ENCODE data around the gene PDCL2. TPM values are rescaled to one million over a fixed set of nuclear protein-coding genes. Genes with fewer than 3 reads are reported as not detected.

The PDCL2 gene
- total and polyA plus RNA-seq, 2 experiments from 2014 or later: 0.35 to 1.9 TPM

DNA sequence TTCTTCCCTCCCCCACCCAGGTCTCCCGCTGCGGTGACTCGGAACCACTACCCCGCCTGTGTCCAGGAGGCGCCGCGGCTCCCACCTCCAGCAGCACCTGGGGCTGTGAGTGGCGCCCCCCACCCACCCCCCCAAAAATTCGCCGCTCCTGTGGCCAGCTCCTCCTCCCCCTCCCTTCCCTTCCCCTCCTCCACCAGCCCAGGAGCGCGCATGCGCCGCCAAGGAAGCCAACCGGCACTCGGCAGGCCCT lies 45.6 kb downstream of the PDCL2 start (continued):
- TF ChIP-seq, protein P1, sequence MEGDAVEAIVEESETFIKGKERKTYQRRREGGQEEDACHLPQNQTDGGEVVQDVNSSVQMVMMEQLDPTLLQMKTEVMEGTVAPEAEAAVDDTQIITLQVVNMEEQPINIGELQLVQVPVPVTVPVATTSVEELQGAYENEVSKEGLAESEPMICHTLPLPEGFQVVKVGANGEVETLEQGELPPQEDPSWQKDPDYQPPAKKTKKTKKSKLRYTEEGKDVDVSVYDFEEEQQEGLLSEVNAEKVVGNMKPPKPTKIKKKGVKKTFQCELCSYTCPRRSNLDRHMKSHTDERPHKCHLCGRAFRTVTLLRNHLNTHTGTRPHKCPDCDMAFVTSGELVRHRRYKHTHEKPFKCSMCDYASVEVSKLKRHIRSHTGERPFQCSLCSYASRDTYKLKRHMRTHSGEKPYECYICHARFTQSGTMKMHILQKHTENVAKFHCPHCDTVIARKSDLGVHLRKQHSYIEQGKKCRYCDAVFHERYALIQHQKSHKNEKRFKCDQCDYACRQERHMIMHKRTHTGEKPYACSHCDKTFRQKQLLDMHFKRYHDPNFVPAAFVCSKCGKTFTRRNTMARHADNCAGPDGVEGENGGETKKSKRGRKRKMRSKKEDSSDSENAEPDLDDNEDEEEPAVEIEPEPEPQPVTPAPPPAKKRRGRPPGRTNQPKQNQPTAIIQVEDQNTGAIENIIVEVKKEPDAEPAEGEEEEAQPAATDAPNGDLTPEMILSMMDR (conservative IDR thresholded peaks at IDR 0.05; ENCODE audit: low read depth in 2 of 2): no peak
- TF ChIP-seq CREB1 (CRISPR knock-in tag; IDR thresholded peaks at IDR 0.05; ENCODE audit: low read depth) (no peak), NANOG (IDR thresholded peaks at IDR 0.05; ENCODE audit: borderline replicate concordance) (no peak), EZH2 (IDR thresholded peaks at IDR 0.05; ENCODE audit: low read depth, unreplicated experiment) (no peak), JUNB (IDR thresholded peaks at IDR 0.05; ENCODE audit: unreplicated experiment) (no peak), ZNF331 (CRISPR knock-in tag; IDR thresholded peaks at IDR 0.05; ENCODE audit: low read depth) (no peak), POLR2AphosphoS5 (IDR thresholded peaks at IDR 0.05; ENCODE audit: low read depth) (no peak)
- TF ChIP-seq, protein P2, sequence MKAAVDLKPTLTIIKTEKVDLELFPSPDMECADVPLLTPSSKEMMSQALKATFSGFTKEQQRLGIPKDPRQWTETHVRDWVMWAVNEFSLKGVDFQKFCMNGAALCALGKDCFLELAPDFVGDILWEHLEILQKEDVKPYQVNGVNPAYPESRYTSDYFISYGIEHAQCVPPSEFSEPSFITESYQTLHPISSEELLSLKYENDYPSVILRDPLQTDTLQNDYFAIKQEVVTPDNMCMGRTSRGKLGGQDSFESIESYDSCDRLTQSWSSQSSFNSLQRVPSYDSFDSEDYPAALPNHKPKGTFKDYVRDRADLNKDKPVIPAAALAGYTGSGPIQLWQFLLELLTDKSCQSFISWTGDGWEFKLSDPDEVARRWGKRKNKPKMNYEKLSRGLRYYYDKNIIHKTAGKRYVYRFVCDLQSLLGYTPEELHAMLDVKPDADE (IDR thresholded peaks at IDR 0.05): no peak

DNA sequence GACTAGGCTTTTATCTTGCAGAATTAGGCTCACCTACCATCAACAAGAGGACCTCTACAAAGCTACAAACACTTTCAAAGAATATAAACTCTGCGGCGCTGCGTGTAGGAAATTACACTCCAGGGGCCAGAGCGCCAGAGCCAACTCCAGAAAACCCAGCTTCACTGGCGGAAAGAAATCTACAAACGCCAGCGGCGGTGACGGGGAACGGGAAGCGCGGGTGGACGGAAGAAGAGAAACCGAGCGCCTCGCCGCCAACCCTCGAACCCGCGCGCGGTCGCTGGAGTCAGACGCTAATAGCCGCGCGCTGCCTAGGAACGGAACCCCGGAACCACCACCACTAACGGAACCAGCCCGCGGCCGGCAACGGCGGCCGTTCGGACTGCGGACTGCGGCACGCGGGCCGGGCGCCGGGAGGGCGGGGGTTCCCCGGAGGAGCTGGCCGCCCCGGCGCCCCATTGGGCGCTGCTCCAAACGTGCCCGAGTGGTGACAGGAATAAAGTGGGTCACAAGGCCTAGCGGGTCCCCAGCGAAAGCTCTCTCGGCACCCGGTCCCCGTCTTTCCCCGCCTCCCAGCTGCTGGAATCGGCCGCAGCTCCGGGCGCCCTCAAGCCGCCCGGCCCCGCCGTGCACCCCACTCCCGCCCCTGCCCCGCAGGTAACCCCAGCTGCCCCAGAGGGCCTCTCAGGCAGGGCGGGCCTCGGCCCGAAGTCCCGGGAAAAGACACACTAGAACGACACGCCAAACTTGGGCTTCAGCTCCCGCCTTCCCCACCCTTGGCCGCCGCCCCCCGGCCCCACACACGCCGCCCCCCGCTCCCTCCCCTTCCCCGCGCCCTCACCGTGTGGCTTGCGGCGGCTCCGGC lies 46.2 kb downstream of the PDCL2 start:
- H3K36me3 ChIP-seq (ENCODE audit: insufficient read depth): no peaks in the 10 kb centered on the region
- H3K4me3 Mint-ChIP-seq: peak overlapping the region; percentile 95
- peaks cover 46% of the 10 kb centered on the region for H3K79me2 ChIP-seq (replicated peaks; ENCODE audit: insufficient read depth)
- no peaks in the 10 kb centered on the region for H3K9me2 ChIP-seq (ENCODE audit: insufficient read depth)
- TF ChIP-seq POLR2AphosphoS5 (IDR thresholded peaks at IDR 0.05; ENCODE audit: low read depth): peak; percentile 30; the same call in 1 of the 2 replicates
- TF ChIP-seq, protein P1 (conservative IDR thresholded peaks at IDR 0.05; ENCODE audit: low read depth in 2 of 2): no peak
- TF ChIP-seq, protein P3, sequence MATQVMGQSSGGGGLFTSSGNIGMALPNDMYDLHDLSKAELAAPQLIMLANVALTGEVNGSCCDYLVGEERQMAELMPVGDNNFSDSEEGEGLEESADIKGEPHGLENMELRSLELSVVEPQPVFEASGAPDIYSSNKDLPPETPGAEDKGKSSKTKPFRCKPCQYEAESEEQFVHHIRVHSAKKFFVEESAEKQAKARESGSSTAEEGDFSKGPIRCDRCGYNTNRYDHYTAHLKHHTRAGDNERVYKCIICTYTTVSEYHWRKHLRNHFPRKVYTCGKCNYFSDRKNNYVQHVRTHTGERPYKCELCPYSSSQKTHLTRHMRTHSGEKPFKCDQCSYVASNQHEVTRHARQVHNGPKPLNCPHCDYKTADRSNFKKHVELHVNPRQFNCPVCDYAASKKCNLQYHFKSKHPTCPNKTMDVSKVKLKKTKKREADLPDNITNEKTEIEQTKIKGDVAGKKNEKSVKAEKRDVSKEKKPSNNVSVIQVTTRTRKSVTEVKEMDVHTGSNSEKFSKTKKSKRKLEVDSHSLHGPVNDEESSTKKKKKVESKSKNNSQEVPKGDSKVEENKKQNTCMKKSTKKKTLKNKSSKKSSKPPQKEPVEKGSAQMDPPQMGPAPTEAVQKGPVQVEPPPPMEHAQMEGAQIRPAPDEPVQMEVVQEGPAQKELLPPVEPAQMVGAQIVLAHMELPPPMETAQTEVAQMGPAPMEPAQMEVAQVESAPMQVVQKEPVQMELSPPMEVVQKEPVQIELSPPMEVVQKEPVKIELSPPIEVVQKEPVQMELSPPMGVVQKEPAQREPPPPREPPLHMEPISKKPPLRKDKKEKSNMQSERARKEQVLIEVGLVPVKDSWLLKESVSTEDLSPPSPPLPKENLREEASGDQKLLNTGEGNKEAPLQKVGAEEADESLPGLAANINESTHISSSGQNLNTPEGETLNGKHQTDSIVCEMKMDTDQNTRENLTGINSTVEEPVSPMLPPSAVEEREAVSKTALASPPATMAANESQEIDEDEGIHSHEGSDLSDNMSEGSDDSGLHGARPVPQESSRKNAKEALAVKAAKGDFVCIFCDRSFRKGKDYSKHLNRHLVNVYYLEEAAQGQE (IDR thresholded peaks at IDR 0.05; ENCODE audit: unreplicated experiment): no peak
- H3K4me3 ChIP-seq: peak overlapping the region; percentile 84
- ATAC-seq (peak; percentile 49), DNase-seq (ENCODE audit: low spot score) (peak; percentile 78)
- no peaks in the 10 kb centered on the region for H3K27me3 ChIP-seq (ENCODE audit: insufficient read depth)
- H3K4me1 ChIP-seq (ENCODE audit: insufficient read depth): peaks cover 38% of the 10 kb centered on the region
- H3K4me1 Mint-ChIP-seq: peaks cover 54% of the 10 kb centered on the region
- no peaks in the 10 kb centered on the region for H3K36me3 Mint-ChIP-seq (ENCODE audit: low read depth)
- H3K27ac Mint-ChIP-seq: peak overlapping the region; percentile 91
- H3F3A ChIP-seq (replicated peaks; ENCODE audit: low read depth): peaks cover 19% of the 10 kb centered on the region
- H3K27ac ChIP-seq (ENCODE audit: low read depth): peak overlapping the region; percentile 92
- H2AFZ ChIP-seq: peak overlapping the region; percentile 64; the same call in 1 of the 2 replicates
- peaks cover 8% of the 10 kb centered on the region for H3K27me3 Mint-ChIP-seq (ENCODE audit: insufficient read depth, low read depth, poor library complexity)
- no peaks in the 10 kb centered on the region; the same call in 2 of the 3 replicates for H3K9me3 Mint-ChIP-seq
- H4K20me1 ChIP-seq (replicated peaks; ENCODE audit: insufficient read depth): peaks cover 12% of the 10 kb centered on the region
- H3K4me2 ChIP-seq: peak overlapping the region; percentile 81

All from GM23338 (cell line).